ENCODE data around the gene CEACAM19. TPM values are rescaled to one million over a fixed set of nuclear protein-coding genes. Genes with fewer than 3 reads are reported as not detected.

CEACAM19 gene
- total and polyA plus RNA-seq, 2 of the 4 experiments (the other 2 are of a cell fraction) = 0.72 to 9.3 TPM

DNA sequence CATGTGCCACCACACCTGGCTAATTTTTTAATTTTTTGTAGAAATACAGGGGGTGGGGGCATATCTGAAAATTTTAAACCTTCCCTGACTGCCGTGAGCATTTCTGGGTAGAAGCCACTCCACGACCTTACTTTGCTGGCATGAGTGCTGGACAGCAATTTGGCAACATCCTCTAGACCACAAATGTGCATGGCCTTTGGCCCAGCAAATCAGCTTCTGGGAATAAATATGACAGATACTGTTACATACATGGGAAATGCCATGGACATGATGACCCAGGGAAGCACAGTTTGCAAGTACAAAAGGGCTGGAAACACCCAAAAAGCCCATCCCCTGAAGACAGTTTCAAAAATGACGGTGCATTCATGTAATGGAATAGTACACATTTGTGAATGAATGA is 30.8 kb upstream of the CEACAM19 start:
- Histone ChIP-seq H3K56ac (ENCODE audit: extremely low read depth, insufficient read depth, low read length) (no peak overlapping the region), H3K79me1 (ENCODE audit: low read depth in 1 of 2, low read length in 2 of 2) (peaks cover 6 to 27% of the 10 kb centered on the region in 2 experiments; a peak in 3 of 4 replicates), H2AK5ac (ENCODE audit: low read depth, low read length) (peak overlapping the region; percentile 8; the same call in 1 of the 2 replicates), H3K27me3 (ENCODE audit: control insufficient read depth, insufficient read depth, low read length) (no peaks in the 10 kb centered on the region), H3K9ac (ENCODE audit: low read depth, low read length) (no peak overlapping the region), H3K4me1 (ENCODE audit: control insufficient read depth, insufficient read depth, low read length) (peaks cover 10% of the 10 kb centered on the region), H3K4me3 (ENCODE audit: insufficient read depth, low read depth, low read length) (no peak overlapping the region), H3K14ac (replicated peaks; ENCODE audit: low read depth, low read length) (no peak overlapping the region), H3K9me1 (ENCODE audit: insufficient read depth, low read length) (peaks cover 14% of the 10 kb centered on the region), H3K23ac (ENCODE audit: low read depth, low read length) (0 out of 2 replicates have a peak overlapping the region, but pooled peaks have one; percentile 16), H2BK15ac (ENCODE audit: low read depth, low read length) (no peak overlapping the region), H3K4me2 (ENCODE audit: low read depth, low read length) (no peak overlapping the region), H4K20me1 (ENCODE audit: insufficient read depth, low read length) (peaks cover 8% of the 10 kb centered on the region), H4K5ac (ENCODE audit: low read depth, low read length) (no peak overlapping the region), H3K9me3 (ENCODE audit: control insufficient read depth, insufficient read depth, low read length) (no peaks in the 10 kb centered on the region), H2BK20ac (ENCODE audit: low read depth, low read length) (no peak overlapping the region), H2BK120ac (ENCODE audit: low read depth, low read length) (no peak overlapping the region), H2AFZ (replicated peaks; ENCODE audit: low read length, poor library complexity) (no peak overlapping the region), H2BK5ac (ENCODE audit: low read depth, low read length, poor library complexity, severe bottlenecking) (no peak overlapping the region), H3K18ac (ENCODE audit: low read depth, low read length) (no peak overlapping the region), H3K36me3 (ENCODE audit: control insufficient read depth, insufficient read depth, low read length) (0 out of 2 replicates have a peak, but pooled peaks cover under 1% of the 10 kb centered on the region), H4K8ac (ENCODE audit: low read depth in 2 of 2, low read length in 2 of 2) (no peak overlapping the region), H2AK9ac (replicated peaks; ENCODE audit: low read depth, low read length, poor library complexity) (no peak overlapping the region), H3K27ac (ENCODE audit: insufficient read depth, low read length) (no peak overlapping the region), H3K4ac (ENCODE audit: low read depth, low read length) (no peak overlapping the region), H4K91ac (ENCODE audit: insufficient read depth, low read depth, low read length) (no peak overlapping the region)
- no peak for ATAC-seq (ENCODE audit: low read depth)
- DNase-seq = peak; percentile 58
- intact Hi-C loops (cut with micrococcal nuclease) (loop anchor here (5.0 kb wide), 1 partner anchor 38 kb away; no protein-coding TSS in a partner anchor), dilution Hi-C loops (cut with HindIII; ENCODE audit: low sequenced_read_pairs, unreplicated experiment) (no loop called here), in situ Hi-C loops (cut with MboI; ENCODE audit: low sequenced_read_pairs) (no loop called here)
- TF ChIP-seq, protein P1, sequence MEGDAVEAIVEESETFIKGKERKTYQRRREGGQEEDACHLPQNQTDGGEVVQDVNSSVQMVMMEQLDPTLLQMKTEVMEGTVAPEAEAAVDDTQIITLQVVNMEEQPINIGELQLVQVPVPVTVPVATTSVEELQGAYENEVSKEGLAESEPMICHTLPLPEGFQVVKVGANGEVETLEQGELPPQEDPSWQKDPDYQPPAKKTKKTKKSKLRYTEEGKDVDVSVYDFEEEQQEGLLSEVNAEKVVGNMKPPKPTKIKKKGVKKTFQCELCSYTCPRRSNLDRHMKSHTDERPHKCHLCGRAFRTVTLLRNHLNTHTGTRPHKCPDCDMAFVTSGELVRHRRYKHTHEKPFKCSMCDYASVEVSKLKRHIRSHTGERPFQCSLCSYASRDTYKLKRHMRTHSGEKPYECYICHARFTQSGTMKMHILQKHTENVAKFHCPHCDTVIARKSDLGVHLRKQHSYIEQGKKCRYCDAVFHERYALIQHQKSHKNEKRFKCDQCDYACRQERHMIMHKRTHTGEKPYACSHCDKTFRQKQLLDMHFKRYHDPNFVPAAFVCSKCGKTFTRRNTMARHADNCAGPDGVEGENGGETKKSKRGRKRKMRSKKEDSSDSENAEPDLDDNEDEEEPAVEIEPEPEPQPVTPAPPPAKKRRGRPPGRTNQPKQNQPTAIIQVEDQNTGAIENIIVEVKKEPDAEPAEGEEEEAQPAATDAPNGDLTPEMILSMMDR (conservative IDR thresholded peaks at IDR 0.05; ENCODE audit: low read depth, low read length) = no peak
- TF ChIP-seq NFE2L2 (IDR thresholded peaks at IDR 0.05; ENCODE audit: low read depth, low read length) (no peak), CEBPB (IDR thresholded peaks at IDR 0.05; ENCODE audit: low read depth, low read length) (no peak), MAFK (IDR thresholded peaks at IDR 0.05; ENCODE audit: low read depth, low read length) (no peak), RFX5 (IDR thresholded peaks at IDR 0.05; ENCODE audit: low read depth, low read length) (no peak), MXI1 (IDR thresholded peaks at IDR 0.05; ENCODE audit: borderline replicate concordance, low read depth, low read length) (no peak), CHD1 (IDR thresholded peaks at IDR 0.05; ENCODE audit: low read depth, low read length) (no peak), RCOR1 (IDR thresholded peaks at IDR 0.05; ENCODE audit: insufficient replicate concordance, low read length) (no peak), MAZ (IDR thresholded peaks at IDR 0.05; ENCODE audit: borderline replicate concordance, low read depth, low read length) (no peak), FOS (IDR thresholded peaks at IDR 0.05; ENCODE audit: low read depth, low read length) (no peak), BHLHE40 (IDR thresholded peaks at IDR 0.05; ENCODE audit: low read depth, low read length) (no peak), SMC3 (IDR thresholded peaks at IDR 0.05; ENCODE audit: low read depth, low read length) (no peak), RAD21 (IDR thresholded peaks at IDR 0.05; ENCODE audit: low read length) (no peak), POLR2A (IDR thresholded peaks at IDR 0.05; ENCODE audit: low read depth, low read length) (no peak)
- TF ChIP-seq, protein P2, sequence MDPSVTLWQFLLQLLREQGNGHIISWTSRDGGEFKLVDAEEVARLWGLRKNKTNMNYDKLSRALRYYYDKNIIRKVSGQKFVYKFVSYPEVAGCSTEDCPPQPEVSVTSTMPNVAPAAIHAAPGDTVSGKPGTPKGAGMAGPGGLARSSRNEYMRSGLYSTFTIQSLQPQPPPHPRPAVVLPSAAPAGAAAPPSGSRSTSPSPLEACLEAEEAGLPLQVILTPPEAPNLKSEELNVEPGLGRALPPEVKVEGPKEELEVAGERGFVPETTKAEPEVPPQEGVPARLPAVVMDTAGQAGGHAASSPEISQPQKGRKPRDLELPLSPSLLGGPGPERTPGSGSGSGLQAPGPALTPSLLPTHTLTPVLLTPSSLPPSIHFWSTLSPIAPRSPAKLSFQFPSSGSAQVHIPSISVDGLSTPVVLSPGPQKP (IDR thresholded peaks at IDR 0.05; ENCODE audit: borderline replicate concordance, low read depth, low read length) = no peak
- TF ChIP-seq, protein P3, sequence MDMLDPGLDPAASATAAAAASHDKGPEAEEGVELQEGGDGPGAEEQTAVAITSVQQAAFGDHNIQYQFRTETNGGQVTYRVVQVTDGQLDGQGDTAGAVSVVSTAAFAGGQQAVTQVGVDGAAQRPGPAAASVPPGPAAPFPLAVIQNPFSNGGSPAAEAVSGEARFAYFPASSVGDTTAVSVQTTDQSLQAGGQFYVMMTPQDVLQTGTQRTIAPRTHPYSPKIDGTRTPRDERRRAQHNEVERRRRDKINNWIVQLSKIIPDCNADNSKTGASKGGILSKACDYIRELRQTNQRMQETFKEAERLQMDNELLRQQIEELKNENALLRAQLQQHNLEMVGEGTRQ (IDR thresholded peaks at IDR 0.05; ENCODE audit: low read depth, low read length) = no peak
- ChIA-PET CTCF (no interaction called here), POLR2A (ENCODE audit: unreplicated experiment) (no interaction called here)
- no TSS peak for BruUV-seq (replicated peaks)
- no CpG with 5 or more reads among the region's 3 CpGs for WGBS, 2 experiments (ENCODE audit: extremely low coverage in 2 of 2, insufficient read length in 1 of 2)

Measured in IMR-90 (cell line).